H9 (cell line): ENCODE results near the gene ZNF566. TPM values are rescaled to one million over a fixed set of nuclear protein-coding genes. Genes with fewer than 3 reads are reported as not detected.

Experiments used
- DNase-seq: peaks from one replicate; pipeline ENCODE4 v3.0.0-alpha.2; 2017
- H2AFZ ChIP-seq: one replicate; pipeline ENCODE4 v1.6.1; 2013; ENCODE audit warnings: mild to moderate bottlenecking, low read length, control low read depth, moderate library complexity
- H2AK5ac ChIP-seq: 2 replicates; pipeline ENCODE4 v1.6.1; 2013; ENCODE audit warnings: low read length, control low read depth, mixed read lengths; ENCODE audit not compliant: insufficient read length
- H2BK120ac ChIP-seq: one replicate; pipeline ENCODE4 v1.6.1; 2013; ENCODE audit warnings: low read depth, mild to moderate bottlenecking, low read length, control low read depth, inconsistent platforms; ENCODE audit not compliant: poor library complexity, severe bottlenecking
- H2BK12ac ChIP-seq: 2 replicates; pipeline ENCODE4 v1.6.1; 2013; ENCODE audit warnings: low read length, control low read depth, mixed read lengths, low read depth; ENCODE audit not compliant: insufficient read length
- H2BK15ac ChIP-seq: 2 replicates; pipeline ENCODE4 v1.6.1; 2013; ENCODE audit warnings: low read depth, low read length, control low read depth
- H2BK20ac ChIP-seq: one replicate; pipeline ENCODE4 v1.6.1; 2013; ENCODE audit warnings: low read depth, mild to moderate bottlenecking, low read length, control low read depth, inconsistent platforms; ENCODE audit not compliant: poor library complexity, severe bottlenecking
- H2BK5ac ChIP-seq: 2 replicates; pipeline ENCODE4 v1.6.1; 2013; ENCODE audit warnings: low read length, control low read depth, mixed read lengths; ENCODE audit not compliant: insufficient read length
- H3K14ac ChIP-seq: 2 replicates; pipeline ENCODE4 v1.6.1; 2013; ENCODE audit warnings: low read length, control low read depth; ENCODE audit not compliant: insufficient read depth
- H3K18ac ChIP-seq: 2 replicates; pipeline ENCODE4 v1.6.1; 2013; ENCODE audit warnings: low read depth, mild to moderate bottlenecking, mixed read lengths, low read length, control low read depth; ENCODE audit not compliant: insufficient read length
- H3K23ac ChIP-seq: 2 replicates; pipeline ENCODE4 v1.6.1; 2013; ENCODE audit warnings: low read length, control low read depth, mixed read lengths, low read depth; ENCODE audit not compliant: insufficient read length
- H3K23me2 ChIP-seq: 2 replicates; pipeline ENCODE4 v1.6.1; 2013; ENCODE audit warnings: low read depth, mild to moderate bottlenecking, mixed read lengths, low read length, control low read depth; ENCODE audit not compliant: insufficient read length, poor library complexity, severe bottlenecking
- H3K27ac ChIP-seq: 2 replicates; pipeline ENCODE4 v1.5.1; 2013; ENCODE audit warnings: low read length, control low read depth, mixed read lengths, low read depth; ENCODE audit not compliant: insufficient read length
- H3K27me3 ChIP-seq: 2 replicates; pipeline ENCODE4 v1.6.1; 2013; ENCODE audit warnings: low read length, control low read depth, inconsistent platforms; ENCODE audit not compliant: insufficient read depth
- H3K4ac ChIP-seq: 2 replicates; pipeline ENCODE4 v1.6.1; 2013; ENCODE audit warnings: low read depth, mild to moderate bottlenecking, control low read depth, inconsistent platforms, low read length, moderate library complexity
- H3K4me1 ChIP-seq: 2 replicates; pipeline ENCODE4 v1.6.1; 2013; ENCODE audit warnings: low read length, control low read depth, inconsistent platforms; ENCODE audit not compliant: insufficient read depth
- H3K4me2 ChIP-seq: 2 replicates; pipeline ENCODE4 v1.6.1; 2013; ENCODE audit warnings: low read length, control low read depth, mixed read lengths; ENCODE audit not compliant: insufficient read length, insufficient read depth
- H3K56ac ChIP-seq: 2 replicates; pipeline ENCODE4 v1.6.1; 2013; ENCODE audit warnings: low read depth, mild to moderate bottlenecking, mixed read lengths, low read length, control low read depth; ENCODE audit not compliant: insufficient read length
- H3K79me1 ChIP-seq: 2 replicates; pipeline ENCODE4 v1.6.1; 2013; ENCODE audit warnings: low read depth, mild to moderate bottlenecking, moderate library complexity, low read length, control low read depth, inconsistent platforms; ENCODE audit not compliant: insufficient read depth, poor library complexity, severe bottlenecking
- H3K79me2 ChIP-seq: 2 replicates; pipeline ENCODE4 v1.6.1; 2013; ENCODE audit warnings: low read length, control low read depth, inconsistent platforms; ENCODE audit not compliant: insufficient read depth
- H3K9ac ChIP-seq: 2 replicates; pipeline ENCODE4 v1.6.1; 2013; ENCODE audit warnings: low read length, control low read depth, mixed read lengths; ENCODE audit not compliant: insufficient read length; ENCODE audit errors: extremely low read depth
- H3K9me3 ChIP-seq: one replicate; pipeline ENCODE4 v1.6.1; 2013; ENCODE audit warnings: low read depth, low read length, inconsistent platforms; ENCODE audit not compliant: control insufficient read depth
- H3T11ph ChIP-seq: one replicate; pipeline ENCODE4 v1.6.1; 2013; ENCODE audit warnings: mild to moderate bottlenecking, low read length, control low read depth, inconsistent platforms
- H4K20me1 ChIP-seq: one replicate; pipeline ENCODE4 v1.6.1; 2013; ENCODE audit not compliant: control insufficient read depth, insufficient read length, insufficient read depth
- H4K5ac ChIP-seq: 2 replicates; pipeline ENCODE4 v1.6.1; 2013; ENCODE audit warnings: low read depth, mild to moderate bottlenecking, mixed read lengths, low read length, control low read depth; ENCODE audit not compliant: insufficient read length
- H4K8ac ChIP-seq: replicated peaks from 2 replicates; pipeline ENCODE4 v1.6.1; 2013; ENCODE audit warnings: low read length, control low read depth, mixed read lengths, low read depth; ENCODE audit not compliant: insufficient read length
- H4K91ac ChIP-seq: 2 replicates; pipeline ENCODE4 v1.6.1; 2013; ENCODE audit warnings: low read depth, mild to moderate bottlenecking, moderate library complexity, mixed read lengths, low read length, control low read depth; ENCODE audit not compliant: insufficient read length
- H3K27ac Mint-ChIP-seq, 3 experiments: 2 replicates in 2 of 3; 3 replicates in 1 of 3; pipeline ENCODE4 v1.8.0; 2020 to 2021; ENCODE audit warnings: mixed read lengths in 3 of 3, mild to moderate bottlenecking in 1 of 3, moderate library complexity in 1 of 3
- H3K27me3 Mint-ChIP-seq: 2 replicates; pipeline ENCODE4 v1.8.0; 2021; ENCODE audit warnings: low read depth, mild to moderate bottlenecking, moderate library complexity, mixed read lengths
- H3K36me3 Mint-ChIP-seq, 3 experiments: 2 replicates in 2 of 3; 3 replicates in 1 of 3; pipeline ENCODE4 v1.8.0; 2020 to 2021; ENCODE audit warnings: low read depth in 3 of 3, mixed read lengths in 3 of 3; ENCODE audit not compliant: insufficient read depth in 1 of 3
- H3K4me1 Mint-ChIP-seq, 2 experiments: 2 replicates each; pipeline ENCODE4 v1.8.0; 2020; ENCODE audit warnings: mixed read lengths in 2 of 2
- H3K4me3 Mint-ChIP-seq, 2 experiments: 2 replicates in 1 of 2; 3 replicates in 1 of 2; pipeline ENCODE4 v1.8.0; 2020 to 2021; ENCODE audit warnings: mild to moderate bottlenecking in 2 of 2, mixed read lengths in 2 of 2, moderate library complexity in 1 of 2
- H3K9me3 Mint-ChIP-seq, 2 experiments: 2 replicates in 1 of 2; 3 replicates in 1 of 2; pipeline ENCODE4 v1.8.0; 2020; ENCODE audit warnings: mild to moderate bottlenecking in 2 of 2, mixed read lengths in 2 of 2, moderate library complexity in 1 of 2
- WGBS: extraction: QIAGEN DNeasy Blood & Tissue Kit; methylation state at CpG from one replicate; pipeline ENCODE4 v1.1.7; 2013; ENCODE audit warnings: missing lambda C conversion rate, low lambda C conversion rate, mixed read lengths; ENCODE audit not compliant: insufficient read length; ENCODE audit errors: extremely low coverage; 5-methylcytosine and 5-hydroxymethylcytosine counted together
- total RNA-seq: library from RNA; stranded (reverse); gene quantifications from 2 replicates; pipeline ENCODE4 v1.2.1, GENCODE V29; 2021
- TF ChIP-seq, protein P1 (sequence below): fragments of 200-600 bp; sonication (generic); conservative IDR thresholded peaks from 3 replicates; pipeline ENCODE4 v1.8.0; 2021; ENCODE audit warnings: antibody characterized with exemption, mild to moderate bottlenecking

Gene ZNF566
- total RNA-seq, 1 experiment from 2014 or later = 18.0 TPM

DNA sequence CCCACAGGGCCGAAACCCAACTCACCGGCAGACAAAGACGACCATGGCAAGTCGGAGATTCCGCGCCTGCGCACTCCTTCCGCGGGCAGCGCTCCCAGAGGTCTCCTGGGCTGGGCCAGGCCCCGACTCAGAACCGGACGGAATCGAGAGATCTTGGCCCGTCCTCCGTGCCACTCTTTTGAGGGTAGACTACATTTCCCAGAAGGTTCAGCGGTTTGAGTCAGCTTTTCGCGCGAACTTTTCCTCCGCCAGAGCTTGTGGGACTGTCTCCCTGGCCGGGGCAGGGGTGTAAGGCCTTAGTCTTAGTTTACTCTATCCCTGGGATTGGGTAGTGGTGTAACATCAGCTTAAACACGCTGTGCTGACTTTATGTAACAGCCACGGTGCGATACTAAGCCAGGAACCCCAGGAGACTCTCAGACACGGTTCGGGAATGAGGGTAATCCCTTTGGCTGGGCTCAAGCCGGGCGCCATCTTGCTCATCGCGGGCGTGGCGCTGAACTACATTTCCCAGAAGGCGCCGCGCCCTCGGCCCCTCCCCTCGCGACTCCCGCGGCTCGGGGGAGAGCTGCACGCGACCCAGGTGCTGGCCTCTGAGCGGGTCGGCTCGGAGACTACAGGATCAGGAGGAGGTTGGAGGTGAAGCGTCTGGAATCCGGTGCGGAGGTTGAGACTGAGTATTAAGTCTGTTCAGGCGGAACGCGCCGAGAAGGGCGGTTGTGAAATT lies 39.0 kb upstream of the ZNF566 start, which contains the start of gene ZNF260:
ZNF260 (minus strand) TSS at position 78 of the 727 bp plus-strand sequence. CDS start 13,033 bp downstream, outside the sequence.
- Histone ChIP-seq H3T11ph (no peak within 1 kb of the TSS), H2BK20ac (no peak within 1 kb of the TSS), H3K79me2 (peaks cover 10% of the 10 kb centered on the region), H2AFZ (no peak within 1 kb of the TSS), H3K56ac (peak within 1 kb of the TSS; percentile 11), H3K14ac (peak within 1 kb of the TSS; percentile 99), H3K27ac (peak within 1 kb of the TSS; percentile 28), H3K4me1 (0 out of 2 replicates have a peak, but pooled peaks cover 3% of the 10 kb centered on the region), H3K79me1 (no peaks in the 10 kb centered on the region), H3K9me3 (no peaks in the 10 kb centered on the region), H2BK120ac (no peak within 1 kb of the TSS), H4K5ac (peak within 1 kb of the TSS; percentile 94), H4K20me1 (no peaks in the 10 kb centered on the region), H3K18ac (peak within 1 kb of the TSS; percentile 99), H4K8ac (no peak within 1 kb of the TSS), H2BK15ac (no peak within 1 kb of the TSS; the same call in 1 of the 2 replicates), H3K27me3 (no peaks in the 10 kb centered on the region), H3K4me2 (peak within 1 kb of the TSS; percentile 94), H3K4ac (no peak within 1 kb of the TSS), H2BK5ac (peak within 1 kb of the TSS; percentile 64), H3K9ac (peak within 1 kb of the TSS; percentile 93), H4K91ac (no peak within 1 kb of the TSS), H3K23ac (no peak within 1 kb of the TSS), H2AK5ac (no peak within 1 kb of the TSS), H3K23me2 (peaks cover 7% of the 10 kb centered on the region), H2BK12ac (no peak within 1 kb of the TSS)
- Mint-ChIP-seq H3K27ac (peak within 1 kb of the TSS; percentile 99 to 100 (median 100)), H3K36me3 (peaks cover 33 to 57% (median 42%) of the 10 kb centered on the region in 3 experiments), H3K9me3 (peaks cover 18 to 53% of the 10 kb centered on the region in 2 experiments), H3K27me3 (no peaks in the 10 kb centered on the region), H3K4me1 (peaks cover 14% of the 10 kb centered on the region in 2 experiments), H3K4me3 (peak within 1 kb of the TSS; percentile 99 to 100)
- peak; percentile 98 for DNase-seq
- TF ChIP-seq, protein P1, sequence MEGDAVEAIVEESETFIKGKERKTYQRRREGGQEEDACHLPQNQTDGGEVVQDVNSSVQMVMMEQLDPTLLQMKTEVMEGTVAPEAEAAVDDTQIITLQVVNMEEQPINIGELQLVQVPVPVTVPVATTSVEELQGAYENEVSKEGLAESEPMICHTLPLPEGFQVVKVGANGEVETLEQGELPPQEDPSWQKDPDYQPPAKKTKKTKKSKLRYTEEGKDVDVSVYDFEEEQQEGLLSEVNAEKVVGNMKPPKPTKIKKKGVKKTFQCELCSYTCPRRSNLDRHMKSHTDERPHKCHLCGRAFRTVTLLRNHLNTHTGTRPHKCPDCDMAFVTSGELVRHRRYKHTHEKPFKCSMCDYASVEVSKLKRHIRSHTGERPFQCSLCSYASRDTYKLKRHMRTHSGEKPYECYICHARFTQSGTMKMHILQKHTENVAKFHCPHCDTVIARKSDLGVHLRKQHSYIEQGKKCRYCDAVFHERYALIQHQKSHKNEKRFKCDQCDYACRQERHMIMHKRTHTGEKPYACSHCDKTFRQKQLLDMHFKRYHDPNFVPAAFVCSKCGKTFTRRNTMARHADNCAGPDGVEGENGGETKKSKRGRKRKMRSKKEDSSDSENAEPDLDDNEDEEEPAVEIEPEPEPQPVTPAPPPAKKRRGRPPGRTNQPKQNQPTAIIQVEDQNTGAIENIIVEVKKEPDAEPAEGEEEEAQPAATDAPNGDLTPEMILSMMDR = no peak
- WGBS = no CpG with 5 or more reads among the region's 55 CpGs
